Thymus (tissue), 11 donors: ENCODE measurements around the gene SLC28A3. TPM values are rescaled to one million over a fixed set of nuclear protein-coding genes. Genes with fewer than 3 reads are reported as not detected.

ENCODE experiments used
- DNase-seq, 9 donors: peaks; one replicate each; pipeline ENCODE4 v3.0.0-alpha.2; 2013; ENCODE audit warnings: low spot score in 9 of 9, low read depth in 6 of 9, missing footprints in 1 of 9
- H3K27ac ChIP-seq, 2 donors: one replicate each; pipeline ENCODE4 v1.5.1; 2013; ENCODE audit warnings: control low read depth in 1 of 2, low read depth in 1 of 2, low read length in 1 of 2, mild to moderate bottlenecking in 1 of 2, moderate library complexity in 1 of 2
- H3K27me3 ChIP-seq, 2 donors: one replicate each; pipeline ENCODE4 v1.5.1; 2013; ENCODE audit warnings: low read length in 1 of 2; ENCODE audit not compliant: control insufficient read depth in 2 of 2, insufficient read depth in 1 of 2
- H3K36me3 ChIP-seq, 2 donors: one replicate each; pipeline ENCODE4 v1.5.1; 2013; ENCODE audit warnings: low read length in 1 of 2, mild to moderate bottlenecking in 1 of 2, moderate library complexity in 1 of 2; ENCODE audit not compliant: control insufficient read depth in 2 of 2, insufficient read depth in 2 of 2
- H3K4me1 ChIP-seq, 2 donors: one replicate each; pipeline ENCODE4 v1.5.1; 2013; ENCODE audit warnings: low read length in 2 of 2; ENCODE audit not compliant: control insufficient read depth in 2 of 2, insufficient read depth in 2 of 2
- H3K4me3 ChIP-seq, 2 donors: one replicate each; pipeline ENCODE4 v1.5.1; 2013; ENCODE audit warnings: low read length in 2 of 2, control low read depth in 1 of 2, mild to moderate bottlenecking in 1 of 2
- H3K9me3 ChIP-seq, 2 donors: one replicate each; pipeline ENCODE4 v1.5.1; 2013; ENCODE audit warnings: low read length in 1 of 2, mild to moderate bottlenecking in 1 of 2; ENCODE audit not compliant: control insufficient read depth in 2 of 2, insufficient read depth in 1 of 2
- WGBS: extraction: QIAGEN DNeasy Blood & Tissue Kit; methylation state at CpG from one replicate; pipeline ENCODE4 v1.1.7; 2013; 5-methylcytosine and 5-hydroxymethylcytosine counted together
- polyA plus RNA-seq: library from polyadenylated mRNA; stranded (reverse); fragments of 200-250 nt; gene quantifications from one replicate; pipeline ENCODE4 v1.2.3, GENCODE V29; 2013
- total RNA-seq: library from RNA; stranded (reverse); fragments of 120-200 nt; gene quantifications from one replicate; pipeline ENCODE4 v1.2.4, GENCODE V29; 2013
- donor health status: healthy.

SLC28A3 gene
- total and polyA plus RNA-seq, 2 donors, result 1.3 to 1.8 TPM

GRCh38 chr9:84258371-84258770 is 82.2 kb downstream of the SLC28A3 start:
- WGBS, result 83% methylated on average over 9 of the region's 9 CpGs
- DNase-seq, result no peak
- Histone ChIP-seq H3K4me3 (no peak overlapping the region), H3K27ac (no peak overlapping the region), H3K27me3 (no peaks in the 10 kb centered on the region), H3K36me3 (no peaks in the 10 kb centered on the region), H3K9me3 (no peaks in the 10 kb centered on the region), H3K4me1 (no peaks in the 10 kb centered on the region)

- Histone ChIP-seq H3K4me3 (no peak overlapping the region), H3K4me1 (no peaks in the 10 kb centered on the region), H3K27ac (no peak overlapping the region), H3K27me3 (no peaks in the 10 kb centered on the region), H3K9me3 (no peaks in the 10 kb centered on the region), H3K36me3 (no peaks in the 10 kb centered on the region)
- no peak for DNase-seq
- 78% methylated on average over 4 of the region's 4 CpGs for WGBS
Observed at GRCh38 chr9:84255696-84256095, 84.9 kb downstream of the SLC28A3 start.

GRCh38 chr9:84254972-84255371 is 85.6 kb downstream of the SLC28A3 start:
- no peak overlapping the region for H3K4me3 ChIP-seq
- no peak for DNase-seq
- no peaks in the 10 kb centered on the region for H3K27me3 ChIP-seq
- no peak overlapping the region for H3K27ac ChIP-seq
- no peaks in the 10 kb centered on the region for H3K4me1 ChIP-seq
- no peaks in the 10 kb centered on the region for H3K36me3 ChIP-seq
- no peaks in the 10 kb centered on the region for H3K9me3 ChIP-seq
- 96% methylated on average over 6 of the region's 6 CpGs for WGBS

- Histone ChIP-seq H3K36me3 (no peaks in the 10 kb centered on the region), H3K9me3 (no peaks in the 10 kb centered on the region), H3K27me3 (no peaks in the 10 kb centered on the region), H3K4me1 (no peaks in the 10 kb centered on the region), H3K4me3 (no peak overlapping the region), H3K27ac (no peak overlapping the region)
- no peak for DNase-seq
- 90% methylated on average over 7 of the region's 7 CpGs for WGBS
Observed at GRCh38 chr9:84251921-84252320, 88.6 kb downstream of the SLC28A3 start.

- no peak for DNase-seq
- H3K27ac ChIP-seq, result no peak overlapping the region
- WGBS, result 90% methylated on average over 5 of the region's 5 CpGs
Observed at GRCh38 chr9:84241817-84242373, 98.7 kb downstream of the SLC28A3 start.

GRCh38 chr9:84239343-84239742 is 101.2 kb downstream of the SLC28A3 start:
- no peak overlapping the region for H3K4me3 ChIP-seq
- no peaks in the 10 kb centered on the region for H3K36me3 ChIP-seq
- no peaks in the 10 kb centered on the region for H3K4me1 ChIP-seq
- no peaks in the 10 kb centered on the region for H3K9me3 ChIP-seq
- no peak overlapping the region for H3K27ac ChIP-seq
- 96% methylated on average over 2 of the region's 2 CpGs for WGBS
- DNase-seq, result no peak
- H3K27me3 ChIP-seq, result no peaks in the 10 kb centered on the region

More at GRCh38 chr9:84241817-84242373, 98.7 kb downstream of the SLC28A3 start:
- H3K9me3 ChIP-seq, result no peaks in the 10 kb centered on the region
- H3K36me3 ChIP-seq, result no peaks in the 10 kb centered on the region
- no peaks in the 10 kb centered on the region for H3K27me3 ChIP-seq
- no peak overlapping the region for H3K4me3 ChIP-seq
- H3K4me1 ChIP-seq, result no peaks in the 10 kb centered on the region

- Histone ChIP-seq H3K36me3 (no peaks in the 10 kb centered on the region), H3K4me1 (no peaks in the 10 kb centered on the region), H3K4me3 (no peak overlapping the region), H3K27ac (no peak overlapping the region), H3K9me3 (no peaks in the 10 kb centered on the region), H3K27me3 (no peaks in the 10 kb centered on the region)
- 93% methylated on average over 4 of the region's 4 CpGs for WGBS
- no peak for DNase-seq
Observed at GRCh38 chr9:84238652-84239051, 101.9 kb downstream of the SLC28A3 start.

- no peaks in the 10 kb centered on the region for H3K27me3 ChIP-seq
- no peak for DNase-seq
- no peaks in the 10 kb centered on the region for H3K4me1 ChIP-seq
- no peak overlapping the region for H3K4me3 ChIP-seq
- H3K9me3 ChIP-seq, result no peaks in the 10 kb centered on the region
- H3K27ac ChIP-seq, result no peak overlapping the region
- H3K36me3 ChIP-seq, result no peaks in the 10 kb centered on the region
- 97% methylated on average over 4 of the region's 4 CpGs for WGBS
Observed at GRCh38 chr9:84235511-84235910, 105.0 kb downstream of the SLC28A3 start.

- DNase-seq, result no peak
- Histone ChIP-seq H3K27ac (no peak overlapping the region), H3K4me1 (no peaks in the 10 kb centered on the region), H3K36me3 (no peaks in the 10 kb centered on the region), H3K9me3 (no peaks in the 10 kb centered on the region), H3K27me3 (no peaks in the 10 kb centered on the region), H3K4me3 (no peak overlapping the region)
- 91% methylated on average over 6 of the region's 6 CpGs for WGBS
Observed at GRCh38 chr9:84230355-84231145, 110.0 kb downstream of the SLC28A3 start.
